T47D (cell line): ENCODE measurements around the gene NOS3.
"Not testable (repeated sequence)": the region's sequence is repeated elsewhere in the genome, so short reads cannot be mapped to it uniquely, and the experiment has no call there.

Experiments used
- DNase-seq, 2 experiments: peaks; one replicate each; pipeline versions ENCODE4 v3.0.0 to v3.0.0-alpha.2; 2011 to 2012; ENCODE audit warnings: low read depth in 1 of 2, low spot score in 1 of 2
- JUND ChIP-seq: IDR thresholded peaks from 2 replicates; pipeline ENCODE4 v1.6.1; 2012; ENCODE audit warnings: low read depth
- in situ Hi-C: cut with HindIII; loops from 2 replicates; pipeline ENCODE4 v1.10.0; 2016; ENCODE audit warnings: low sequenced_read_pairs, low pct_unique_long_range_greater_than_20kb

NOS3 gene

GRCh38 chr7:151009327-151010036 lies 18.7 kb downstream of the NOS3 start:
- in situ Hi-C loops = no loop called here
- TF ChIP-seq JUND = no peak
- DNase-seq = no peak

GRCh38 chr7:151010037-151010306 lies 19.2 kb downstream of the NOS3 start:
- no peak for TF ChIP-seq JUND
- in situ Hi-C loops = no loop called here
- DNase-seq = no peak

- in situ Hi-C loops = no loop called here
- no peak for DNase-seq
- TF ChIP-seq JUND = no peak
These were observed 19.7 kb downstream of the NOS3 start for GRCh38 chr7:151010307-151011096.

- no peak for DNase-seq
- in situ Hi-C loops = no loop called here
These were observed 20.2 kb downstream of the NOS3 start for GRCh38 chr7:151011097-151011409.

GRCh38 chr7:151011616-151012015 lies 20.8 kb downstream of the NOS3 start:
- in situ Hi-C loops, DNase-seq: not testable (repeated sequence)

More at GRCh38 chr7:151011097-151011409, 20.2 kb downstream of the NOS3 start:
- no peak for TF ChIP-seq JUND

- DNase-seq = no peak
- in situ Hi-C loops = no loop called here
- no peak for TF ChIP-seq JUND
These were observed 21.3 kb downstream of the NOS3 start for GRCh38 chr7:151012031-151012692.

- in situ Hi-C loops = no loop called here
- no peak for TF ChIP-seq JUND
- DNase-seq = peak; percentile 41 to 42
These were observed 22.1 kb downstream of the NOS3 start for GRCh38 chr7:151012911-151013347.

- DNase-seq = no peak
- no peak for TF ChIP-seq JUND
- in situ Hi-C loops = no loop called here
These were observed 22.5 kb downstream of the NOS3 start for GRCh38 chr7:151013356-151013732.

- in situ Hi-C loops = no loop called here
- no peak for TF ChIP-seq JUND
- DNase-seq = no peak
These were observed 23.1 kb downstream of the NOS3 start for GRCh38 chr7:151013733-151014497.

GRCh38 chr7:151014950-151015349 lies 24.1 kb downstream of the NOS3 start:
- no peak for TF ChIP-seq JUND
- no peak for DNase-seq
- in situ Hi-C loops = no loop called here

GRCh38 chr7:151015967-151016366 lies 25.1 kb downstream of the NOS3 start:
- no peak for TF ChIP-seq JUND
- DNase-seq = no peak
- in situ Hi-C loops = no loop called here

- DNase-seq = no peak
- in situ Hi-C loops = no loop called here
- TF ChIP-seq JUND = no peak
These were observed 25.7 kb downstream of the NOS3 start for GRCh38 chr7:151016505-151016904.

- TF ChIP-seq JUND = no peak
- in situ Hi-C loops = no loop called here
- DNase-seq = no peak
These were observed 26.1 kb downstream of the NOS3 start for GRCh38 chr7:151016942-151017341.
